Activated naive CD8-positive, alpha-beta T cell treated with anti-CD3 and anti-CD28 coated beads, Interleukin-2, amount 50 U/mL, for 24 hours (primary cell): ENCODE data around the gene PDGFC.

Source experiments
- ATAC-seq: fragments of 150-1000 bp; cut with Tn5 transposase; one replicate; pipeline ENCODE4 v1.10.0; 2021
- DNase-seq: peaks from one replicate; pipeline ENCODE4 v3.0.0; 2021
- H3K27ac Mint-ChIP-seq: one replicate; pipeline ENCODE4 v1.8.0; 2021; ENCODE audit warnings: mild to moderate bottlenecking, mixed read lengths
- H3K27me3 Mint-ChIP-seq: one replicate; pipeline ENCODE4 v1.8.0; 2021; ENCODE audit warnings: mixed read lengths
- H3K36me3 Mint-ChIP-seq: one replicate; pipeline ENCODE4 v1.8.0; 2021; ENCODE audit warnings: low read depth, mixed read lengths
- H3K4me1 Mint-ChIP-seq: one replicate; pipeline ENCODE4 v1.8.0; 2021; ENCODE audit warnings: mixed read lengths
- H3K4me3 Mint-ChIP-seq: one replicate; pipeline ENCODE4 v1.8.0; 2021; ENCODE audit warnings: mild to moderate bottlenecking, moderate library complexity, mixed read lengths
- H3K9me3 Mint-ChIP-seq: one replicate; pipeline ENCODE4 v1.8.0; 2021; ENCODE audit warnings: mixed read lengths

Gene PDGFC

GRCh38 chr4:156829201-156829873 lies 142.3 kb downstream of the PDGFC start:
- Mint-ChIP-seq H3K4me3 (no peak overlapping the region), H3K4me1 (no peaks in the 10 kb centered on the region), H3K27ac (no peak overlapping the region), H3K27me3 (no peaks in the 10 kb centered on the region), H3K9me3 (peaks cover 3% of the 10 kb centered on the region), H3K36me3 (no peaks in the 10 kb centered on the region)
- DNase-seq = no peak
- ATAC-seq = no peak

- no peak for DNase-seq
- Mint-ChIP-seq H3K4me1 (no peaks in the 10 kb centered on the region), H3K27ac (no peak overlapping the region), H3K27me3 (no peaks in the 10 kb centered on the region), H3K9me3 (peaks cover 3% of the 10 kb centered on the region), H3K36me3 (no peaks in the 10 kb centered on the region), H3K4me3 (no peak overlapping the region)
- ATAC-seq = no peak
These were observed 144.1 kb downstream of the PDGFC start for GRCh38 chr4:156827519-156827918.

- Mint-ChIP-seq H3K4me1 (no peaks in the 10 kb centered on the region), H3K27ac (no peak overlapping the region), H3K36me3 (no peaks in the 10 kb centered on the region), H3K9me3 (peaks cover 4% of the 10 kb centered on the region), H3K27me3 (no peaks in the 10 kb centered on the region), H3K4me3 (no peak overlapping the region)
- ATAC-seq (no peak), DNase-seq (no peak)
These were observed 146.5 kb downstream of the PDGFC start for GRCh38 chr4:156825074-156825473.

GRCh38 chr4:156824451-156825060 lies 147.0 kb downstream of the PDGFC start:
- ATAC-seq = no peak
- Mint-ChIP-seq H3K27me3 (no peaks in the 10 kb centered on the region), H3K9me3 (peaks cover 4% of the 10 kb centered on the region), H3K4me1 (no peaks in the 10 kb centered on the region), H3K27ac (no peak overlapping the region), H3K4me3 (no peak overlapping the region), H3K36me3 (no peaks in the 10 kb centered on the region)
- no peak for DNase-seq

- H3K27me3 Mint-ChIP-seq = no peaks in the 10 kb centered on the region
- H3K36me3 Mint-ChIP-seq = no peaks in the 10 kb centered on the region
- no peak overlapping the region for H3K27ac Mint-ChIP-seq
- H3K9me3 Mint-ChIP-seq = peaks cover 4% of the 10 kb centered on the region
- DNase-seq (no peak), ATAC-seq (no peak)
- no peak overlapping the region for H3K4me3 Mint-ChIP-seq
- H3K4me1 Mint-ChIP-seq = no peaks in the 10 kb centered on the region
These were observed 150.7 kb downstream of the PDGFC start for GRCh38 chr4:156820931-156821330.

- no peaks in the 10 kb centered on the region for H3K4me1 Mint-ChIP-seq
These were observed 155.2 kb downstream of the PDGFC start for GRCh38 chr4:156816360-156816755.

GRCh38 chr4:156815717-156816359 lies 155.8 kb downstream of the PDGFC start:
- H3K4me3 Mint-ChIP-seq = no peak overlapping the region
- no peaks in the 10 kb centered on the region for H3K4me1 Mint-ChIP-seq
- H3K27me3 Mint-ChIP-seq = no peaks in the 10 kb centered on the region
- ATAC-seq = no peak
- no peak for DNase-seq
- no peaks in the 10 kb centered on the region for H3K36me3 Mint-ChIP-seq
- H3K27ac Mint-ChIP-seq = no peak overlapping the region
- H3K9me3 Mint-ChIP-seq = peaks cover 9% of the 10 kb centered on the region

More at GRCh38 chr4:156816360-156816755, 155.2 kb downstream of the PDGFC start:
- ATAC-seq (no peak), DNase-seq (no peak)
- Mint-ChIP-seq H3K27me3 (no peaks in the 10 kb centered on the region), H3K4me3 (no peak overlapping the region), H3K27ac (no peak overlapping the region), H3K9me3 (peaks cover 11% of the 10 kb centered on the region), H3K36me3 (no peaks in the 10 kb centered on the region)

GRCh38 chr4:156811963-156812362 lies 159.6 kb downstream of the PDGFC start:
- DNase-seq = no peak
- Mint-ChIP-seq H3K27me3 (no peaks in the 10 kb centered on the region), H3K27ac (no peak overlapping the region), H3K9me3 (peaks cover 7% of the 10 kb centered on the region), H3K36me3 (no peaks in the 10 kb centered on the region), H3K4me3 (no peak overlapping the region), H3K4me1 (no peaks in the 10 kb centered on the region)
- ATAC-seq = no peak

GRCh38 chr4:156811286-156811685 lies 160.3 kb downstream of the PDGFC start:
- H3K4me3 Mint-ChIP-seq = no peak overlapping the region
- H3K36me3 Mint-ChIP-seq = no peaks in the 10 kb centered on the region
- ATAC-seq (no peak), DNase-seq (no peak)
- no peaks in the 10 kb centered on the region for H3K27me3 Mint-ChIP-seq
- H3K4me1 Mint-ChIP-seq = no peaks in the 10 kb centered on the region
- H3K27ac Mint-ChIP-seq = no peak overlapping the region
- H3K9me3 Mint-ChIP-seq = peaks cover 7% of the 10 kb centered on the region

- H3K9me3 Mint-ChIP-seq = no peaks in the 10 kb centered on the region
- H3K36me3 Mint-ChIP-seq = no peaks in the 10 kb centered on the region
- DNase-seq (no peak), ATAC-seq (no peak)
- H3K4me1 Mint-ChIP-seq = no peaks in the 10 kb centered on the region
- no peaks in the 10 kb centered on the region for H3K27me3 Mint-ChIP-seq
- H3K4me3 Mint-ChIP-seq = no peak overlapping the region
- H3K27ac Mint-ChIP-seq = no peak overlapping the region
These were observed 165.9 kb downstream of the PDGFC start for GRCh38 chr4:156805696-156806095.

- no peaks in the 10 kb centered on the region for H3K4me1 Mint-ChIP-seq
- no peak overlapping the region for H3K4me3 Mint-ChIP-seq
- no peaks in the 10 kb centered on the region for H3K36me3 Mint-ChIP-seq
- no peak for ATAC-seq
- no peaks in the 10 kb centered on the region for H3K9me3 Mint-ChIP-seq
- no peaks in the 10 kb centered on the region for H3K27me3 Mint-ChIP-seq
- no peak overlapping the region for H3K27ac Mint-ChIP-seq
- DNase-seq = no peak
These were observed 168.5 kb downstream of the PDGFC start for GRCh38 chr4:156803056-156803455.

GRCh38 chr4:156800463-156800862 lies 171.1 kb downstream of the PDGFC start:
- Mint-ChIP-seq H3K9me3 (no peaks in the 10 kb centered on the region), H3K4me1 (no peaks in the 10 kb centered on the region), H3K27ac (no peak overlapping the region), H3K27me3 (no peaks in the 10 kb centered on the region), H3K4me3 (no peak overlapping the region), H3K36me3 (no peaks in the 10 kb centered on the region)
- ATAC-seq (no peak), DNase-seq (no peak)

GRCh38 chr4:156799121-156799589 lies 172.4 kb downstream of the PDGFC start:
- no peak for DNase-seq

GRCh38 chr4:156798438-156798837 lies 173.2 kb downstream of the PDGFC start:
- Mint-ChIP-seq H3K27me3 (no peaks in the 10 kb centered on the region), H3K36me3 (no peaks in the 10 kb centered on the region), H3K9me3 (no peaks in the 10 kb centered on the region), H3K27ac (no peak overlapping the region), H3K4me1 (no peaks in the 10 kb centered on the region), H3K4me3 (no peak overlapping the region)
- DNase-seq (no peak), ATAC-seq (no peak)

More at GRCh38 chr4:156799121-156799589, 172.4 kb downstream of the PDGFC start:
- Mint-ChIP-seq H3K36me3 (no peaks in the 10 kb centered on the region), H3K27ac (no peak overlapping the region), H3K4me1 (no peaks in the 10 kb centered on the region), H3K4me3 (no peak overlapping the region), H3K27me3 (no peaks in the 10 kb centered on the region), H3K9me3 (no peaks in the 10 kb centered on the region)
- no peak for ATAC-seq

- H3K4me3 Mint-ChIP-seq = no peak overlapping the region
These were observed 174.4 kb downstream of the PDGFC start for GRCh38 chr4:156797206-156797605.

More at GRCh38 chr4:156797206-156797605, 174.4 kb downstream of the PDGFC start:
- DNase-seq = no peak
- Mint-ChIP-seq H3K36me3 (no peaks in the 10 kb centered on the region), H3K27me3 (no peaks in the 10 kb centered on the region), H3K9me3 (no peaks in the 10 kb centered on the region), H3K27ac (no peak overlapping the region), H3K4me1 (no peaks in the 10 kb centered on the region)
- ATAC-seq = no peak
